Ovary (tissue), 3 donors: ENCODE data around the gene TAOK3.

ENCODE experiments used
- EP300 ChIP-seq: sonication (generic); formaldehyde crosslinking; IDR thresholded peaks from one replicate; pipeline ENCODE4 v1.6.1; 2017; ENCODE audit warnings: antibody characterized with exemption
- POLR2A ChIP-seq: fragments of 450-650 bp; IDR thresholded peaks from one replicate; pipeline ENCODE4 v1.6.1; 2017; ENCODE audit warnings: antibody characterized with exemption, mild to moderate bottlenecking, moderate library complexity
- TF ChIP-seq, protein P1 (sequence below), 3 donors: fragments of 450-650 bp in 2 of 3; fragments of 200-600 bp in 1 of 3; IDR thresholded peaks; one replicate each; pipeline versions ENCODE4 v1.5.1 to v1.8.0; 2016 to 2022; ENCODE audit warnings: antibody characterized with exemption in 3 of 3, mild to moderate bottlenecking in 1 of 3
- donor health status: DM: no; HTN: no; CAD: no.

DNA sequence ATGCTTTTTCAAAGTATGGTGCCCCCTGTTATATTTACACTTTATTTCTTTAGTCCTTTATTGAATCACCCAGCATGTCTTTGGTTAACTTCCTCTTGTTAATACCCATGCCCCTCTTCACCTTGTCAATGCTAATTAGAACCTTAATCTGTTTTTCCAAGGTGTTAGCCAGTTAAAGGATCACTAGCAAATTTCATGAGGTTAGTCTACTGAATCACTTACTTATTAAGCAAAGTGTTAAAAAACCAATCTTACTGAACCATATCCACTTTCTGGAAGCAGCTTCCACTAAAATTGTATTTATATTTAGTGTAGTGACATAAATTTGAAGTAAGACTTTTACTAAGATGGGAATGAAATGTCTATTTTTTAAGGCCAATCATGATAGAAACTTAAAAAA, 27.9 kb downstream of the TAOK3 start:
- TF ChIP-seq, protein P1, sequence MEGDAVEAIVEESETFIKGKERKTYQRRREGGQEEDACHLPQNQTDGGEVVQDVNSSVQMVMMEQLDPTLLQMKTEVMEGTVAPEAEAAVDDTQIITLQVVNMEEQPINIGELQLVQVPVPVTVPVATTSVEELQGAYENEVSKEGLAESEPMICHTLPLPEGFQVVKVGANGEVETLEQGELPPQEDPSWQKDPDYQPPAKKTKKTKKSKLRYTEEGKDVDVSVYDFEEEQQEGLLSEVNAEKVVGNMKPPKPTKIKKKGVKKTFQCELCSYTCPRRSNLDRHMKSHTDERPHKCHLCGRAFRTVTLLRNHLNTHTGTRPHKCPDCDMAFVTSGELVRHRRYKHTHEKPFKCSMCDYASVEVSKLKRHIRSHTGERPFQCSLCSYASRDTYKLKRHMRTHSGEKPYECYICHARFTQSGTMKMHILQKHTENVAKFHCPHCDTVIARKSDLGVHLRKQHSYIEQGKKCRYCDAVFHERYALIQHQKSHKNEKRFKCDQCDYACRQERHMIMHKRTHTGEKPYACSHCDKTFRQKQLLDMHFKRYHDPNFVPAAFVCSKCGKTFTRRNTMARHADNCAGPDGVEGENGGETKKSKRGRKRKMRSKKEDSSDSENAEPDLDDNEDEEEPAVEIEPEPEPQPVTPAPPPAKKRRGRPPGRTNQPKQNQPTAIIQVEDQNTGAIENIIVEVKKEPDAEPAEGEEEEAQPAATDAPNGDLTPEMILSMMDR (IDR thresholded peaks at IDR 0.05), result no peak
- no peak for TF ChIP-seq POLR2A
- TF ChIP-seq EP300, result no peak
